ENCODE data around the gene HM13.

GRCh38 chr20:31590717-31591225 is 76.5 kb downstream of the HM13 start:
- TF ChIP-seq, protein P1, sequence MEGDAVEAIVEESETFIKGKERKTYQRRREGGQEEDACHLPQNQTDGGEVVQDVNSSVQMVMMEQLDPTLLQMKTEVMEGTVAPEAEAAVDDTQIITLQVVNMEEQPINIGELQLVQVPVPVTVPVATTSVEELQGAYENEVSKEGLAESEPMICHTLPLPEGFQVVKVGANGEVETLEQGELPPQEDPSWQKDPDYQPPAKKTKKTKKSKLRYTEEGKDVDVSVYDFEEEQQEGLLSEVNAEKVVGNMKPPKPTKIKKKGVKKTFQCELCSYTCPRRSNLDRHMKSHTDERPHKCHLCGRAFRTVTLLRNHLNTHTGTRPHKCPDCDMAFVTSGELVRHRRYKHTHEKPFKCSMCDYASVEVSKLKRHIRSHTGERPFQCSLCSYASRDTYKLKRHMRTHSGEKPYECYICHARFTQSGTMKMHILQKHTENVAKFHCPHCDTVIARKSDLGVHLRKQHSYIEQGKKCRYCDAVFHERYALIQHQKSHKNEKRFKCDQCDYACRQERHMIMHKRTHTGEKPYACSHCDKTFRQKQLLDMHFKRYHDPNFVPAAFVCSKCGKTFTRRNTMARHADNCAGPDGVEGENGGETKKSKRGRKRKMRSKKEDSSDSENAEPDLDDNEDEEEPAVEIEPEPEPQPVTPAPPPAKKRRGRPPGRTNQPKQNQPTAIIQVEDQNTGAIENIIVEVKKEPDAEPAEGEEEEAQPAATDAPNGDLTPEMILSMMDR (conservative IDR thresholded peaks at IDR 0.05): no peak
- no peak for TF ChIP-seq ZFX (IDR thresholded peaks at IDR 0.05)
